HEK293 (cell line): Measurements from ENCODE around the gene YTHDC2.

Experiments used
- CTCF ChIA-PET: fragments of 350-600 bp; formaldehyde crosslinking; extraction: SDS; loops from one replicate; lab custom pipeline; 2021; ENCODE audit warnings: antibody characterized with exemption; lab: Yijun Ruan, JAX
- POLR2A ChIA-PET: fragments of 300-600 bp; formaldehyde crosslinking; extraction: SDS; loops from one replicate; lab custom pipeline; 2020; ENCODE audit warnings: antibody characterized with exemption, inconsistent platforms; lab: Yijun Ruan, JAX
- H3K27ac ChIP-seq: fragments of 200-500 bp; sonication (Bioruptor generic); 2 replicates; pipeline ENCODE4 v1.5.1; 2014; ENCODE audit warnings: low read depth, low read length, control low read depth, inconsistent platforms; ENCODE audit errors: extremely low read depth
- H3K36me3 ChIP-seq, 2 experiments: fragments of 200-500 bp in 1 of 2; sonication (Bioruptor generic) in 1 of 2; 1 replicate in 1 of 2; 2 replicates in 1 of 2; pipeline ENCODE4 v1.5.1; 2014 to 2017; ENCODE audit warnings: inconsistent platforms in 2 of 2, low read length in 2 of 2; ENCODE audit not compliant: control insufficient read depth in 2 of 2, insufficient read depth in 1 of 2
- H3K4me1 ChIP-seq: fragments of 200-500 bp; sonication (Bioruptor generic); 2 replicates; pipeline ENCODE4 v1.5.1; 2014; ENCODE audit warnings: mild to moderate bottlenecking, low read length, inconsistent platforms; ENCODE audit not compliant: control insufficient read depth, insufficient read depth
- H3K4me3 ChIP-seq: 2 replicates; pipeline ENCODE4 v1.5.1; 2011; ENCODE audit warnings: low read depth, mild to moderate bottlenecking, control low read depth, low read length, moderate library complexity
- H3K9me3 ChIP-seq: fragments of 200-500 bp; sonication (Bioruptor generic); 2 replicates; pipeline ENCODE4 v1.5.1; 2014; ENCODE audit warnings: low read depth, low read length, inconsistent platforms; ENCODE audit not compliant: control insufficient read depth, insufficient read depth
- BCL11A ChIP-seq: fragments of 450-650 bp; formaldehyde crosslinking; IDR thresholded peaks from 2 replicates; pipeline ENCODE4 v1.5.1; 2016; ENCODE audit warnings: low read depth, missing biosample characterization, missing genetic modification characterization
- GLIS1 ChIP-seq: fragments of 450-650 bp; formaldehyde crosslinking; IDR thresholded peaks from 2 replicates; pipeline ENCODE4 v1.5.1; 2016; ENCODE audit warnings: missing biosample characterization, missing genetic modification characterization
- IKZF3 ChIP-seq: fragments of 450-650 bp; IDR thresholded peaks from 2 replicates; pipeline ENCODE4 v1.5.0; 2018; ENCODE audit warnings: missing biosample characterization, mild to moderate bottlenecking, missing genetic modification characterization, moderate library complexity
- OVOL3 ChIP-seq: fragments of 450-650 bp; formaldehyde crosslinking; IDR thresholded peaks from 2 replicates; pipeline ENCODE4 v1.5.1; 2016; ENCODE audit warnings: missing biosample characterization, missing genetic modification characterization
- PBX3 ChIP-seq: sonication (generic); formaldehyde crosslinking; IDR thresholded peaks from 2 replicates; pipeline ENCODE4 v1.8.1; 2022; ENCODE audit warnings: mild to moderate bottlenecking, moderate library complexity, missing genetic modification reagents
- SETDB1 ChIP-seq: IDR thresholded peaks from one replicate; pipeline ENCODE4 v1.6.1; 2017; ENCODE audit warnings: mild to moderate bottlenecking, low read length, moderate library complexity, mixed read lengths; ENCODE audit not compliant: insufficient read length
- ZBTB48 ChIP-seq: fragments of 450-650 bp; formaldehyde crosslinking; IDR thresholded peaks from 2 replicates; pipeline ENCODE4 v1.5.1; 2016; ENCODE audit warnings: missing biosample characterization, missing genetic modification characterization
- ZBTB8A ChIP-seq: fragments of 450-650 bp; formaldehyde crosslinking; IDR thresholded peaks from 2 replicates; pipeline ENCODE4 v1.5.1; 2016; ENCODE audit warnings: missing biosample characterization, missing genetic modification characterization
- ZNF132 ChIP-seq: fragments of 450-650 bp; formaldehyde crosslinking; IDR thresholded peaks from 2 replicates; pipeline ENCODE4 v1.5.1; 2017; ENCODE audit warnings: missing biosample characterization, missing genetic modification characterization, borderline replicate concordance
- ZNF133 ChIP-seq: fragments of 450-650 bp; formaldehyde crosslinking; IDR thresholded peaks from 2 replicates; pipeline ENCODE4 v1.5.1; 2016; ENCODE audit warnings: missing biosample characterization, missing genetic modification characterization
- ZNF157 ChIP-seq: fragments of 450-650 bp; formaldehyde crosslinking; IDR thresholded peaks from 2 replicates; pipeline ENCODE4 v1.5.1; 2016; ENCODE audit warnings: missing biosample characterization, missing genetic modification characterization
- ZNF221 ChIP-seq: fragments of 450-650 bp; formaldehyde crosslinking; IDR thresholded peaks from 2 replicates; pipeline ENCODE4 v1.5.1; 2017; ENCODE audit warnings: missing biosample characterization, missing genetic modification characterization, borderline replicate concordance
- ZNF426 ChIP-seq: fragments of 450-650 bp; formaldehyde crosslinking; IDR thresholded peaks from 2 replicates; pipeline ENCODE4 v1.5.1; 2017; ENCODE audit warnings: missing biosample characterization, missing genetic modification characterization, mild to moderate bottlenecking, inconsistent platforms, moderate library complexity
- ZNF48 ChIP-seq: fragments of 450-650 bp; formaldehyde crosslinking; IDR thresholded peaks from 2 replicates; pipeline ENCODE4 v1.5.1; 2016; ENCODE audit warnings: missing biosample characterization, missing genetic modification characterization
- ZNF555 ChIP-seq: fragments of 450-650 bp; formaldehyde crosslinking; conservative IDR thresholded peaks from 2 replicates; pipeline ENCODE4 v1.5.1; 2017; ENCODE audit warnings: missing biosample characterization, mild to moderate bottlenecking, missing genetic modification characterization, inconsistent platforms
- ZNF585B ChIP-seq: fragments of 450-650 bp; formaldehyde crosslinking; IDR thresholded peaks from 2 replicates; pipeline ENCODE4 v1.5.1; 2016; ENCODE audit warnings: missing biosample characterization, missing genetic modification characterization
- ZNF645 ChIP-seq: fragments of 450-650 bp; formaldehyde crosslinking; IDR thresholded peaks from 2 replicates; pipeline ENCODE4; 2016; ENCODE audit warnings: missing biosample characterization, missing genetic modification characterization
- ZNF664 ChIP-seq: fragments of 450-650 bp; formaldehyde crosslinking; IDR thresholded peaks from 2 replicates; pipeline ENCODE4 v1.5.1; 2016; ENCODE audit warnings: missing biosample characterization, missing genetic modification characterization
- ZNF76 ChIP-seq: fragments of 450-650 bp; formaldehyde crosslinking; IDR thresholded peaks from 2 replicates; pipeline ENCODE4; 2016; ENCODE audit warnings: low read depth, missing biosample characterization, missing genetic modification characterization, borderline replicate concordance
- ZNF830 ChIP-seq: fragments of 450-650 bp; IDR thresholded peaks from 2 replicates; pipeline ENCODE4 v1.5.0; 2018; ENCODE audit warnings: missing biosample characterization, missing genetic modification characterization, low read depth, mild to moderate bottlenecking, moderate library complexity
- ZNF843 ChIP-seq: fragments of 450-650 bp; formaldehyde crosslinking; IDR thresholded peaks from 2 replicates; pipeline ENCODE4 v1.5.1; 2016; ENCODE audit warnings: missing biosample characterization, missing genetic modification characterization
- ZXDB ChIP-seq: fragments of 450-650 bp; formaldehyde crosslinking; IDR thresholded peaks from 2 replicates; pipeline ENCODE4 v1.5.1; 2016; ENCODE audit warnings: missing biosample characterization, missing genetic modification characterization
- TF ChIP-seq, protein P1 (sequence below): fragments of 450-650 bp; formaldehyde crosslinking; IDR thresholded peaks from 2 replicates; pipeline ENCODE4 v1.5.1; 2016; ENCODE audit warnings: missing biosample characterization, missing genetic modification characterization
- TF ChIP-seq, protein P2 (sequence below): fragments of 450-650 bp; formaldehyde crosslinking; IDR thresholded peaks from 2 replicates; pipeline ENCODE4 v1.5.1; 2016; ENCODE audit warnings: missing biosample characterization, missing genetic modification characterization

Gene YTHDC2

DNA sequence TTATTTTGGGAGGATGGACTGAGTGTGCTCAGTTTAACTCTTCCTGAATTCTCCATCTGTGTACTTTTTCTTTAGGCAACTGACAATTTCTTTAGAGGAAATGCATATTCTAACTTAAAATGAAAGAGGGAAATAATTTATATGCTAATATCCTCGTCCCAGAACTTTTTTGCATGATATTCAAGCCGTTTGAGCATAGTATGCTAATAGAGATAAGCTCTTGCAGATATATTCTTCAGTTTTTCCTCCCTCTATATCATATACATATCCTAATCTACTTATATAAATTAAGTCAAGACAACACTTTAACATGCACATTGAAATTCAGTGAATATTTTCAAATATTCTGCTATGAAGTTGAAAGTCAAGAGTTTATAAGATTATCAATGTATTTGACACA, 84.7 kb downstream of the YTHDC2 start:
- peaks cover 19 to 21% of the 10 kb centered on the region in 2 experiments for H3K36me3 ChIP-seq
- no peaks in the 10 kb centered on the region for H3K4me1 ChIP-seq
- no peaks in the 10 kb centered on the region for H3K9me3 ChIP-seq
- TF ChIP-seq ZNF221 (tag by site-specific recombination), result no peak
- H3K27ac ChIP-seq, result no peak overlapping the region
- POLR2A ChIA-PET, result no interaction called here
- CTCF ChIA-PET, result interaction anchor here (0.6 to 0.9 kb wide), 2 partner anchors 14 to 88 kb away, joined by 3 to 4 read pairs; no protein-coding TSS in a partner anchor
- H3K4me3 ChIP-seq, result no peak overlapping the region

DNA sequence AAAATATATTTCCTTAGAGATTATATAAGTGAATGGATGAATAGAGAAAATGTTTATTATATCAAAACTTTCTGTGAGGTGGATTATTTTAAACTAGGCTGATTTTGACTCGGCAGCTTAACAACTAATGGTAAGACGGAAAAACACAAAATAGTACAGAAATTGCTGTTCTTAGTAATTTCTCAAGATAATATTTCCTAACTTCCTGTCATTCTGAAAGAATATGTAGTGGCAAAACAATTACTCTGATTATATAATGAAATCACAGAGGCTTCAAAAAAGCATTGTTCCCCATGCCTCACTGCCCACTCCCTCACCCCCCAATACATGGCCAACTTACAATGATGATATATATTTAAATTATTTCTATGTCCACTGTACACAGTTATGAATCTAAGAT, 85.4 kb downstream of the YTHDC2 start:
- H3K4me3 ChIP-seq, result no peak overlapping the region
- CTCF ChIA-PET, result interaction anchor here (0.6 to 0.9 kb wide), 3 partner anchors 13 to 88 kb away, joined by 3 to 4 read pairs (median 3); no protein-coding TSS in a partner anchor
- peaks cover 11 to 13% of the 10 kb centered on the region in 2 experiments for H3K36me3 ChIP-seq
- POLR2A ChIA-PET, result no interaction called here
- no peaks in the 10 kb centered on the region for H3K9me3 ChIP-seq
- TF ChIP-seq ZNF830 (no peak), ZNF555 (tag by site-specific recombination) (no peak), ZNF76 (tag by site-specific recombination) (no peak), ZBTB48 (tag by site-specific recombination) (no peak), OVOL3 (tag by site-specific recombination) (no peak), ZNF664 (tag by site-specific recombination) (no peak), ZNF645 (tag by site-specific recombination) (no peak), ZNF843 (tag by site-specific recombination) (no peak), ZXDB (tag by site-specific recombination) (no peak), ZNF585B (tag by site-specific recombination) (no peak), SETDB1 (no peak), ZBTB8A (tag by site-specific recombination) (no peak)
- TF ChIP-seq, all 188 proteins: peak for 0
- H3K27ac ChIP-seq, result no peak overlapping the region
- H3K4me1 ChIP-seq, result no peaks in the 10 kb centered on the region

- no peak overlapping the region for H3K27ac ChIP-seq
- no peaks in the 10 kb centered on the region for H3K4me1 ChIP-seq
- H3K4me3 ChIP-seq, result no peak overlapping the region
- no peaks in the 10 kb centered on the region for H3K9me3 ChIP-seq
- H3K36me3 ChIP-seq, result peaks cover 5 to 10% of the 10 kb centered on the region in 2 experiments
- ChIA-PET POLR2A (no interaction called here), CTCF (interaction anchor here (0.5 to 0.7 kb wide), 3 partner anchors 11 to 70 kb away, joined by 3 to 6 read pairs (median 5); no protein-coding TSS in a partner anchor)
- TF ChIP-seq, protein P1, sequence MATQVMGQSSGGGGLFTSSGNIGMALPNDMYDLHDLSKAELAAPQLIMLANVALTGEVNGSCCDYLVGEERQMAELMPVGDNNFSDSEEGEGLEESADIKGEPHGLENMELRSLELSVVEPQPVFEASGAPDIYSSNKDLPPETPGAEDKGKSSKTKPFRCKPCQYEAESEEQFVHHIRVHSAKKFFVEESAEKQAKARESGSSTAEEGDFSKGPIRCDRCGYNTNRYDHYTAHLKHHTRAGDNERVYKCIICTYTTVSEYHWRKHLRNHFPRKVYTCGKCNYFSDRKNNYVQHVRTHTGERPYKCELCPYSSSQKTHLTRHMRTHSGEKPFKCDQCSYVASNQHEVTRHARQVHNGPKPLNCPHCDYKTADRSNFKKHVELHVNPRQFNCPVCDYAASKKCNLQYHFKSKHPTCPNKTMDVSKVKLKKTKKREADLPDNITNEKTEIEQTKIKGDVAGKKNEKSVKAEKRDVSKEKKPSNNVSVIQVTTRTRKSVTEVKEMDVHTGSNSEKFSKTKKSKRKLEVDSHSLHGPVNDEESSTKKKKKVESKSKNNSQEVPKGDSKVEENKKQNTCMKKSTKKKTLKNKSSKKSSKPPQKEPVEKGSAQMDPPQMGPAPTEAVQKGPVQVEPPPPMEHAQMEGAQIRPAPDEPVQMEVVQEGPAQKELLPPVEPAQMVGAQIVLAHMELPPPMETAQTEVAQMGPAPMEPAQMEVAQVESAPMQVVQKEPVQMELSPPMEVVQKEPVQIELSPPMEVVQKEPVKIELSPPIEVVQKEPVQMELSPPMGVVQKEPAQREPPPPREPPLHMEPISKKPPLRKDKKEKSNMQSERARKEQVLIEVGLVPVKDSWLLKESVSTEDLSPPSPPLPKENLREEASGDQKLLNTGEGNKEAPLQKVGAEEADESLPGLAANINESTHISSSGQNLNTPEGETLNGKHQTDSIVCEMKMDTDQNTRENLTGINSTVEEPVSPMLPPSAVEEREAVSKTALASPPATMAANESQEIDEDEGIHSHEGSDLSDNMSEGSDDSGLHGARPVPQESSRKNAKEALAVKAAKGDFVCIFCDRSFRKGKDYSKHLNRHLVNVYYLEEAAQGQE, result no peak
- TF ChIP-seq GLIS1 (tag by site-specific recombination), result no peak
- TF ChIP-seq PBX3 (CRISPR knock-in tag), result no peak
- no peak for TF ChIP-seq ZNF133
- no peak for TF ChIP-seq ZNF157 (tag by site-specific recombination)
- no peak for TF ChIP-seq ZNF132 (tag by site-specific recombination)
- no peak for TF ChIP-seq IKZF3 (tag by site-specific recombination)
- TF ChIP-seq ZNF426, result no peak
- TF ChIP-seq ZNF48, result no peak
- no peak for TF ChIP-seq BCL11A (tag by site-specific recombination)
- TF ChIP-seq, protein P2, sequence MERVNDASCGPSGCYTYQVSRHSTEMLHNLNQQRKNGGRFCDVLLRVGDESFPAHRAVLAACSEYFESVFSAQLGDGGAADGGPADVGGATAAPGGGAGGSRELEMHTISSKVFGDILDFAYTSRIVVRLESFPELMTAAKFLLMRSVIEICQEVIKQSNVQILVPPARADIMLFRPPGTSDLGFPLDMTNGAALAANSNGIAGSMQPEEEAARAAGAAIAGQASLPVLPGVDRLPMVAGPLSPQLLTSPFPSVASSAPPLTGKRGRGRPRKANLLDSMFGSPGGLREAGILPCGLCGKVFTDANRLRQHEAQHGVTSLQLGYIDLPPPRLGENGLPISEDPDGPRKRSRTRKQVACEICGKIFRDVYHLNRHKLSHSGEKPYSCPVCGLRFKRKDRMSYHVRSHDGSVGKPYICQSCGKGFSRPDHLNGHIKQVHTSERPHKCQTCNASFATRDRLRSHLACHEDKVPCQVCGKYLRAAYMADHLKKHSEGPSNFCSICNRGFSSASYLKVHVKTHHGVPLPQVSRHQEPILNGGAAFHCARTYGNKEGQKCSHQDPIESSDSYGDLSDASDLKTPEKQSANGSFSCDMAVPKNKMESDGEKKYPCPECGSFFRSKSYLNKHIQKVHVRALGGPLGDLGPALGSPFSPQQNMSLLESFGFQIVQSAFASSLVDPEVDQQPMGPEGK (tag by site-specific recombination), result no peak
Observed at GRCh38 chr5:113600255-113600905, 86.9 kb downstream of the YTHDC2 start.
